ENCODE measurements around the gene EIF2S1.

GRCh38 chr14:67335781-67336180 is 24.3 kb upstream of the EIF2S1 start:
- no peak for TF ChIP-seq EZH2 (IDR thresholded peaks at IDR 0.05; ENCODE audit: insufficient read depth, low read length)
- TF ChIP-seq, protein P1, sequence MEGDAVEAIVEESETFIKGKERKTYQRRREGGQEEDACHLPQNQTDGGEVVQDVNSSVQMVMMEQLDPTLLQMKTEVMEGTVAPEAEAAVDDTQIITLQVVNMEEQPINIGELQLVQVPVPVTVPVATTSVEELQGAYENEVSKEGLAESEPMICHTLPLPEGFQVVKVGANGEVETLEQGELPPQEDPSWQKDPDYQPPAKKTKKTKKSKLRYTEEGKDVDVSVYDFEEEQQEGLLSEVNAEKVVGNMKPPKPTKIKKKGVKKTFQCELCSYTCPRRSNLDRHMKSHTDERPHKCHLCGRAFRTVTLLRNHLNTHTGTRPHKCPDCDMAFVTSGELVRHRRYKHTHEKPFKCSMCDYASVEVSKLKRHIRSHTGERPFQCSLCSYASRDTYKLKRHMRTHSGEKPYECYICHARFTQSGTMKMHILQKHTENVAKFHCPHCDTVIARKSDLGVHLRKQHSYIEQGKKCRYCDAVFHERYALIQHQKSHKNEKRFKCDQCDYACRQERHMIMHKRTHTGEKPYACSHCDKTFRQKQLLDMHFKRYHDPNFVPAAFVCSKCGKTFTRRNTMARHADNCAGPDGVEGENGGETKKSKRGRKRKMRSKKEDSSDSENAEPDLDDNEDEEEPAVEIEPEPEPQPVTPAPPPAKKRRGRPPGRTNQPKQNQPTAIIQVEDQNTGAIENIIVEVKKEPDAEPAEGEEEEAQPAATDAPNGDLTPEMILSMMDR (IDR thresholded peaks at IDR 0.05; ENCODE audit: insufficient read depth, low read depth, low read length), result peak; percentile 41
